IPS-11a (cell line): ENCODE data around the gene POLR3K.
"Not testable (repeated sequence)": the region's sequence is repeated elsewhere in the genome, so short reads cannot be mapped to it uniquely, and the experiment has no call there.

Experiments
- H3K4me3 ChIP-seq: one replicate; pipeline ENCODE4 v1.5.1; 2013; ENCODE audit warnings: low read depth, low read length, control low read depth

POLR3K gene

GRCh38 chr16:47234-47633 is 6.2 kb downstream of the POLR3K start:
- no peak overlapping the region for H3K4me3 ChIP-seq

- not testable (repeated sequence) for H3K4me3 ChIP-seq
These were observed 6.9 kb downstream of the POLR3K start for GRCh38 chr16:46510-46909.

GRCh38 chr16:45454-45853 is 8.0 kb downstream of the POLR3K start:
- H3K4me3 ChIP-seq = no peak overlapping the region

GRCh38 chr16:44655-45054 is 8.8 kb downstream of the POLR3K start:
- no peak overlapping the region for H3K4me3 ChIP-seq

- no peak overlapping the region for H3K4me3 ChIP-seq
These were observed 10.1 kb downstream of the POLR3K start for GRCh38 chr16:43294-43693.

GRCh38 chr16:42691-43090 is 10.7 kb downstream of the POLR3K start:
- H3K4me3 ChIP-seq = no peak overlapping the region

GRCh38 chr16:42069-42457 is 11.3 kb downstream of the POLR3K start:
- no peak overlapping the region for H3K4me3 ChIP-seq

GRCh38 chr16:41439-42068 is 11.9 kb downstream of the POLR3K start:
- H3K4me3 ChIP-seq = no peak overlapping the region

GRCh38 chr16:38941-39892 is 14.2 kb downstream of the POLR3K start:
- H3K4me3 ChIP-seq = no peak overlapping the region

GRCh38 chr16:38206-38605 is 15.2 kb downstream of the POLR3K start:
- H3K4me3 ChIP-seq = not testable (repeated sequence)

- H3K4me3 ChIP-seq = no peak overlapping the region
These were observed 15.9 kb downstream of the POLR3K start for GRCh38 chr16:37511-37910.

- no peak overlapping the region for H3K4me3 ChIP-seq
These were observed 16.9 kb downstream of the POLR3K start for GRCh38 chr16:36336-36984.

GRCh38 chr16:35678-36305 is 17.6 kb downstream of the POLR3K start:
- no peak overlapping the region for H3K4me3 ChIP-seq

GRCh38 chr16:35011-35677 is 18.3 kb downstream of the POLR3K start:
- no peak overlapping the region for H3K4me3 ChIP-seq

GRCh38 chr16:34648-34987 is 18.8 kb downstream of the POLR3K start:
- H3K4me3 ChIP-seq = no peak overlapping the region

- no peak overlapping the region for H3K4me3 ChIP-seq
These were observed 19.3 kb downstream of the POLR3K start for GRCh38 chr16:33877-34647.

GRCh38 chr16:33154-33876 is 20.1 kb downstream of the POLR3K start:
- not testable (repeated sequence) for H3K4me3 ChIP-seq

- not testable (repeated sequence) for H3K4me3 ChIP-seq
These were observed 22.8 kb downstream of the POLR3K start for GRCh38 chr16:30627-31026.

- H3K4me3 ChIP-seq = not testable (repeated sequence)
These were observed 27.5 kb downstream of the POLR3K start for GRCh38 chr16:25926-26348.
